Neural progenitor cell (in vitro differentiated cells): ENCODE data around the gene ASCL3. TPM values are rescaled to one million over a fixed set of nuclear protein-coding genes. Genes with fewer than 3 reads are reported as not detected.

Experiments
- DNase-seq: peaks from one replicate; pipeline ENCODE4 v3.0.0-alpha.2; 2016; ENCODE audit warnings: low spot score
- H2AFZ ChIP-seq: fragments of 200-600 bp; sonication (generic); replicated peaks from 2 replicates; pipeline ENCODE4 v1.6.1; 2016; ENCODE audit warnings: antibody characterized with exemption
- H3F3A ChIP-seq: fragments of 200-600 bp; sonication (generic); 2 replicates; pipeline ENCODE4 v1.6.1; 2016; ENCODE audit warnings: antibody characterized with exemption, low read depth
- H3K27ac ChIP-seq: fragments of 200-600 bp; sonication (generic); 2 replicates; pipeline ENCODE4 v1.5.1; 2016; ENCODE audit warnings: mild to moderate bottlenecking
- H3K27me3 ChIP-seq: fragments of 200-600 bp; sonication (generic); 2 replicates; pipeline ENCODE4 v1.6.1; 2016; ENCODE audit warnings: mild to moderate bottlenecking, moderate library complexity
- H3K36me3 ChIP-seq: fragments of 200-600 bp; sonication (generic); 2 replicates; pipeline ENCODE4 v1.5.1; 2016
- H3K4me1 ChIP-seq: fragments of 200-600 bp; sonication (generic); 2 replicates; pipeline ENCODE4 v1.6.1; 2016; ENCODE audit warnings: mixed run types
- H3K4me2 ChIP-seq: fragments of 200-600 bp; sonication (generic); 2 replicates; pipeline ENCODE4 v1.6.1; 2016
- H3K4me3 ChIP-seq: fragments of 200-600 bp; sonication (generic); 2 replicates; pipeline ENCODE4 v1.5.1; 2016
- H3K79me2 ChIP-seq: fragments of 200-600 bp; sonication (generic); 2 replicates; pipeline ENCODE4 v1.6.1; 2016; ENCODE audit warnings: low read depth
- H3K9ac ChIP-seq: fragments of 200-600 bp; sonication (generic); 2 replicates; pipeline ENCODE4 v1.6.1; 2016
- H3K9me3 ChIP-seq: fragments of 200-600 bp; sonication (generic); 2 replicates; pipeline ENCODE4 v1.5.1; 2016; ENCODE audit warnings: low read depth
- H4K20me1 ChIP-seq: fragments of 200-600 bp; sonication (generic); 2 replicates; pipeline ENCODE4 v1.6.1; 2016; ENCODE audit warnings: low read depth
- H3K27ac Mint-ChIP-seq: 3 replicates; pipeline ENCODE4 v1.8.0; 2021; ENCODE audit warnings: mixed read lengths
- H3K27me3 Mint-ChIP-seq: 2 replicates; pipeline ENCODE4 v1.8.0; 2022; ENCODE audit warnings: low read depth, mild to moderate bottlenecking, inconsistent platforms, moderate library complexity, mixed read lengths; ENCODE audit not compliant: insufficient read depth
- H3K36me3 Mint-ChIP-seq: 3 replicates; pipeline ENCODE4 v1.8.0; 2021; ENCODE audit warnings: mixed read lengths
- H3K4me1 Mint-ChIP-seq: 3 replicates; pipeline ENCODE4 v1.8.0; 2021; ENCODE audit warnings: mixed read lengths
- H3K4me3 Mint-ChIP-seq: 3 replicates; pipeline ENCODE4 v1.8.0; 2021; ENCODE audit warnings: mild to moderate bottlenecking, moderate library complexity, mixed read lengths
- H3K9me3 Mint-ChIP-seq: 3 replicates; pipeline ENCODE4 v1.8.0; 2020; ENCODE audit warnings: mixed read lengths
- EZH2 ChIP-seq: fragments of 200-600 bp; sonication (generic); IDR thresholded peaks from 2 replicates; pipeline ENCODE4 v1.6.1; 2017; ENCODE audit warnings: antibody characterized with exemption, mild to moderate bottlenecking, moderate library complexity
- EZH2phosphoT487 ChIP-seq: fragments of 200-600 bp; sonication (generic); IDR thresholded peaks from 2 replicates; pipeline ENCODE4 v1.6.1; 2017; ENCODE audit warnings: antibody characterized with exemption
- total RNA-seq: library from RNA; depleted of rRNA; stranded (reverse); fragments of >200 nt; gene quantifications from 2 replicates; pipeline ENCODE4 v1.2.3, GENCODE V29; 2015; ENCODE audit warnings: low replicate concordance
- TF ChIP-seq, protein P1 (sequence below): fragments of 200-600 bp; sonication (generic); IDR thresholded peaks from 2 replicates; pipeline ENCODE4 v1.5.1; 2017; ENCODE audit warnings: antibody characterized with exemption, mild to moderate bottlenecking

ASCL3 gene, protein sequence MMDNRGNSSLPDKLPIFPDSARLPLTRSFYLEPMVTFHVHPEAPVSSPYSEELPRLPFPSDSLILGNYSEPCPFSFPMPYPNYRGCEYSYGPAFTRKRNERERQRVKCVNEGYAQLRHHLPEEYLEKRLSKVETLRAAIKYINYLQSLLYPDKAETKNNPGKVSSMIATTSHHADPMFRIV
- total RNA-seq: not detected in 2 replicates

DNA sequence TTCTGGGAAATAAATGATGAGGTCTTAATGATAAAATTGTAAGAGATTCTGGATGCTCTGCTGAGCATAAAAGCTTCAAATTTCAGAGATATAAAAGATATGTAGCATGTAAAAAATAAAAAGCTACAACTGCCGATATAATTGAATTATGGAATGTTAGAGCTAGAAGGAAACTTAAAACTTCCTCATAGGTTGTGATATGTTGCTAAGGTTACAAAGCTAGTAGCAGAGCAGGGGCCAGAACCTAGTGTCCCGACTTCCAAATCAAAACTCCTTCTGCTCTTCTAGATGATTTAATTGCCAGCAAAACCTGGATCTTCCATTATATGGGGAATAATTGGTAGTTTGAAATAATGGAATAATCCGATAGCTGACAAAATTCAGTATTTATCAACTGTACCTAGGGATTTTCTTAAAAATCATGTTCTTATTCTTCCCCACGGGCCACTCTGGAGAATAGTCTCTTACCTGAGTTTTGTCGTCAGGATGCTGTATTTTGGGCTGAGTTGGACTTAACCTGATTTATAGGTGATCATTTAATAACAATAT, at the start of gene ASCL3:
TSS of gene ASCL3 (minus strand) at position 499 of the 549 bp plus-strand sequence. CDS start 4,855 bp downstream, outside the sequence.
- Mint-ChIP-seq H3K9me3 (no peaks in the 10 kb centered on the region), H3K4me3 (no peak within 1 kb of the TSS), H3K4me1 (peaks cover 7% of the 10 kb centered on the region), H3K27me3 (peaks cover 5% of the 10 kb centered on the region), H3K36me3 (peaks cover 5% of the 10 kb centered on the region), H3K27ac (no peak within 1 kb of the TSS)
- no peak within 1 kb of the TSS for H3K9ac ChIP-seq
- no peaks in the 10 kb centered on the region for H3K4me1 ChIP-seq
- H4K20me1 ChIP-seq: no peaks in the 10 kb centered on the region
- H3K4me3 ChIP-seq: no peak within 1 kb of the TSS
- H3K27ac ChIP-seq: no peak within 1 kb of the TSS
- H3K9me3 ChIP-seq: no peaks in the 10 kb centered on the region
- H3F3A ChIP-seq: no peaks in the 10 kb centered on the region
- DNase-seq: no peak
- no peaks in the 10 kb centered on the region for H3K27me3 ChIP-seq
- H3K79me2 ChIP-seq: no peaks in the 10 kb centered on the region
- H3K4me2 ChIP-seq: no peak within 1 kb of the TSS
- no peak within 1 kb of the TSS for H2AFZ ChIP-seq
- H3K36me3 ChIP-seq: no peaks in the 10 kb centered on the region
- TF ChIP-seq EZH2 (no peak), EZH2phosphoT487 (no peak)
- TF ChIP-seq, protein P1, sequence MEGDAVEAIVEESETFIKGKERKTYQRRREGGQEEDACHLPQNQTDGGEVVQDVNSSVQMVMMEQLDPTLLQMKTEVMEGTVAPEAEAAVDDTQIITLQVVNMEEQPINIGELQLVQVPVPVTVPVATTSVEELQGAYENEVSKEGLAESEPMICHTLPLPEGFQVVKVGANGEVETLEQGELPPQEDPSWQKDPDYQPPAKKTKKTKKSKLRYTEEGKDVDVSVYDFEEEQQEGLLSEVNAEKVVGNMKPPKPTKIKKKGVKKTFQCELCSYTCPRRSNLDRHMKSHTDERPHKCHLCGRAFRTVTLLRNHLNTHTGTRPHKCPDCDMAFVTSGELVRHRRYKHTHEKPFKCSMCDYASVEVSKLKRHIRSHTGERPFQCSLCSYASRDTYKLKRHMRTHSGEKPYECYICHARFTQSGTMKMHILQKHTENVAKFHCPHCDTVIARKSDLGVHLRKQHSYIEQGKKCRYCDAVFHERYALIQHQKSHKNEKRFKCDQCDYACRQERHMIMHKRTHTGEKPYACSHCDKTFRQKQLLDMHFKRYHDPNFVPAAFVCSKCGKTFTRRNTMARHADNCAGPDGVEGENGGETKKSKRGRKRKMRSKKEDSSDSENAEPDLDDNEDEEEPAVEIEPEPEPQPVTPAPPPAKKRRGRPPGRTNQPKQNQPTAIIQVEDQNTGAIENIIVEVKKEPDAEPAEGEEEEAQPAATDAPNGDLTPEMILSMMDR: no peak

DNA sequence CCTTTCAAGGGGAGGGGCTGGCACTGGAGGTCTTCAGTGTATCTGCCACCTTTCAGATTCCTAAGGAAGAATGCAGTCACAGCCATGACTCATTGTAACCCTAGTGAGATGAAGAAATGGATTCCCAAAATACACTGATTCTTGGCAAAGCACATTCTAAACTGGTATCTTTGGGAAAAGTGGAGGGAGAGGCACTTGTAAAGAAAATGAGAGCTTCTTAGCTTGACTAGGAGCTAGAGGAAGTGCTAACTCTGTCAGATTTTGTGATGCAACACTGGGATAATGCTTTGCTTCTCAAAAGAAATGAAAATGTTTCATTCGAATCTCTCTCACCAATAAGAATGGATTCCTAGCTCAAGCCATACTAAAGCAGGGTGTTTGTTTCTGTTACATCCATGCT, 46.6 kb upstream of the ASCL3 start:
- no peaks in the 10 kb centered on the region for H3K27me3 ChIP-seq
- no peaks in the 10 kb centered on the region for H3K9me3 ChIP-seq
- Mint-ChIP-seq H3K4me1 (peaks cover 8% of the 10 kb centered on the region), H3K4me3 (no peak overlapping the region), H3K36me3 (peaks cover 4% of the 10 kb centered on the region), H3K27me3 (peaks cover 4% of the 10 kb centered on the region), H3K9me3 (no peaks in the 10 kb centered on the region), H3K27ac (no peak overlapping the region)
- TF ChIP-seq EZH2 (no peak), EZH2phosphoT487 (no peak)
- TF ChIP-seq, protein P1: no peak
- no peak overlapping the region for H3K4me3 ChIP-seq
- H4K20me1 ChIP-seq: no peaks in the 10 kb centered on the region
- peaks cover 3% of the 10 kb centered on the region for H3K36me3 ChIP-seq
- no peak overlapping the region for H3K9ac ChIP-seq
- no peak overlapping the region for H3K4me2 ChIP-seq
- no peak for DNase-seq
- H3F3A ChIP-seq: no peaks in the 10 kb centered on the region
- no peak overlapping the region for H3K27ac ChIP-seq
- no peak overlapping the region for H2AFZ ChIP-seq
- H3K79me2 ChIP-seq: no peaks in the 10 kb centered on the region
- peaks cover 6% of the 10 kb centered on the region for H3K4me1 ChIP-seq

DNA sequence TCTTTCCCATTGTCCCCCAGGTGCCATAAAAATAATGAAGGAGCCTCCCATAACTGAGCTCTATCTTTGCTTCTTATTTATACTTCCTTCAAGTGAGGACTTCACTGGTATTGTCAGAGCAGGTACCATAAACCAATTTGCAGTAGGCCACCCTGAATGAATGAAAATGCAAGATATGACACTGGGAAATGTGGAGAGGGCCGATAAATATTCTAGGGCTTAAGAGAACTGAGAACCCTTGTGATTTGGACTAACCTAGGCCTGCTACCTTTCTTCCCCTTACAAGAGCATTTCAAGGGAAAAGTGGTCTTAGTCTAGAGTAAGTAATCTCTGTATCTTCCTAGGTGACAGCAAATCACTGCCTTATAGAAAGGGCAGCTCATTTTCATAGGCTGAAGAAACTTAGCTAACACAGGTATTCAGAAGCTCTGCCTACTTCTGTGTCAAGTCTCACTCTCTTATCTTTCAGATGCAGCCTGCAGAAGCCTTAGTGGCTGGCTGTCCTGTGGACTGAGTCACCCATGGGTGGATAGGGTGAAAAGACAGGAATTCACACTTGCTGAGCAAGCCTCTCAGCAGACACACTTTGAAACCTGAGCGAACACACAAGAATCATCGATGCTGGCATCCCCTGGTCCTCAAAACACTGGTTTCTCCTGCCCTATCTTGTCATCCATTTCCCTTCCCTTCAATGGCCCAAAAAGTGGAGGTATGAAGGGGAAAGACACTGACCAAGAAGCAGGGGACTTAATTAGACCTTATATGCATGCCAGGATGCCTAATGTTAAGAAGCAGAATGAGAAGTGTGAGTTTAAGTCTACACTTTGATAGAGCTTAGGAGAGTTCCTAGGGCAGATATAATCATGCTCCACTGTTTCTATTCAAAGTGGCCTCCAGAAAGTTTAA, 45.8 kb upstream of the ASCL3 start:
- TF ChIP-seq EZH2phosphoT487: no peak
- no peak for TF ChIP-seq EZH2
- TF ChIP-seq, protein P1: no peak
- Mint-ChIP-seq H3K4me3 (no peak overlapping the region), H3K27ac (no peak overlapping the region), H3K36me3 (peaks cover 6% of the 10 kb centered on the region), H3K27me3 (peaks cover 4% of the 10 kb centered on the region), H3K4me1 (peaks cover 4% of the 10 kb centered on the region), H3K9me3 (no peaks in the 10 kb centered on the region)
- no peaks in the 10 kb centered on the region for H3K4me1 ChIP-seq
- H3K4me3 ChIP-seq: no peak overlapping the region
- DNase-seq: no peak
- peaks cover 3% of the 10 kb centered on the region for H3K36me3 ChIP-seq
- H3F3A ChIP-seq: no peaks in the 10 kb centered on the region
- no peaks in the 10 kb centered on the region for H3K79me2 ChIP-seq
- H4K20me1 ChIP-seq: no peaks in the 10 kb centered on the region
- no peak overlapping the region for H2AFZ ChIP-seq
- no peak overlapping the region for H3K9ac ChIP-seq
- no peak overlapping the region for H3K27ac ChIP-seq
- no peaks in the 10 kb centered on the region for H3K27me3 ChIP-seq
- no peak overlapping the region for H3K4me2 ChIP-seq
- H3K9me3 ChIP-seq: no peaks in the 10 kb centered on the region
